ENCODE results near the gene NDUFS4.
"Not testable (repeated sequence)": the region's sequence is repeated elsewhere in the genome, so short reads cannot be mapped to it uniquely, and the experiment has no call there.

NDUFS4 gene

GRCh38 chr5:53543401-53543800, 17.0 kb upstream of the NDUFS4 start:
- Histone ChIP-seq H3K9me2 (replicated peaks; ENCODE audit: insufficient read depth, low read length) (no peaks in the 10 kb centered on the region), H3K4me2 (ENCODE audit: low read depth, low read length, poor library complexity, severe bottlenecking) (no peak overlapping the region), H2AFZ (ENCODE audit: low read depth, low read length, severe bottlenecking) (no peak overlapping the region), H3F3A (ENCODE audit: insufficient read depth) (no peaks in the 10 kb centered on the region), H3K9me3 (ENCODE audit: insufficient read depth, low read length) (no peaks in the 10 kb centered on the region), H3K9ac (ENCODE audit: low read length) (no peak overlapping the region), H4K20me1 (ENCODE audit: low read depth, low read length) (no peaks in the 10 kb centered on the region), H3K27ac (ENCODE audit: low read depth, low read length) (no peak overlapping the region), H3K79me2 (ENCODE audit: insufficient read depth, low read length) (no peaks in the 10 kb centered on the region), H3K36me3 (ENCODE audit: low read length) (no peaks in the 10 kb centered on the region), H3K4me3 (ENCODE audit: insufficient read depth, low read length, poor library complexity, severe bottlenecking) (no peak overlapping the region), H3K27me3 (ENCODE audit: low read length) (no peaks in the 10 kb centered on the region)
- TF ChIP-seq EZH2phosphoT487 (conservative IDR thresholded peaks at IDR 0.05; ENCODE audit: low read length) (no peak), CTCF (IDR thresholded peaks at IDR 0.05; ENCODE audit: insufficient read depth, low read length, poor library complexity, severe bottlenecking) (no peak)

- Histone ChIP-seq H3K27ac (ENCODE audit: low read depth, low read length) (no peak overlapping the region), H3F3A (ENCODE audit: insufficient read depth) (no peaks in the 10 kb centered on the region), H3K9me2 (replicated peaks; ENCODE audit: insufficient read depth, low read length) (no peaks in the 10 kb centered on the region), H3K36me3 (ENCODE audit: low read length) (no peaks in the 10 kb centered on the region), H3K79me2 (ENCODE audit: insufficient read depth, low read length) (no peaks in the 10 kb centered on the region), H3K4me2 (ENCODE audit: low read depth, low read length, poor library complexity, severe bottlenecking) (no peak overlapping the region), H3K27me3 (ENCODE audit: low read length) (no peaks in the 10 kb centered on the region), H3K9me3 (ENCODE audit: insufficient read depth, low read length) (no peaks in the 10 kb centered on the region), H3K9ac (ENCODE audit: low read length) (no peak overlapping the region), H2AFZ (ENCODE audit: low read depth, low read length, severe bottlenecking) (no peak overlapping the region), H4K20me1 (ENCODE audit: low read depth, low read length) (no peaks in the 10 kb centered on the region), H3K4me3 (ENCODE audit: insufficient read depth, low read length, poor library complexity, severe bottlenecking) (no peak overlapping the region)
- no peak for TF ChIP-seq EZH2phosphoT487 (conservative IDR thresholded peaks at IDR 0.05; ENCODE audit: low read length)
- no peak for TF ChIP-seq CTCF (IDR thresholded peaks at IDR 0.05; ENCODE audit: insufficient read depth, low read length, poor library complexity, severe bottlenecking)
Measured at GRCh38 chr5:53545744-53546143, 14.7 kb upstream of the NDUFS4 start.

GRCh38 chr5:53547226-53547625, 13.2 kb upstream of the NDUFS4 start:
- Histone ChIP-seq H4K20me1 (ENCODE audit: low read depth, low read length) (no peaks in the 10 kb centered on the region), H2AFZ (ENCODE audit: low read depth, low read length, severe bottlenecking) (no peak overlapping the region), H3K79me2 (ENCODE audit: insufficient read depth, low read length) (no peaks in the 10 kb centered on the region), H3K27ac (ENCODE audit: low read depth, low read length) (no peak overlapping the region), H3K27me3 (ENCODE audit: low read length) (no peaks in the 10 kb centered on the region), H3K36me3 (ENCODE audit: low read length) (no peaks in the 10 kb centered on the region), H3K9me2 (replicated peaks; ENCODE audit: insufficient read depth, low read length) (no peaks in the 10 kb centered on the region), H3K9me3 (ENCODE audit: insufficient read depth, low read length) (no peaks in the 10 kb centered on the region), H3K9ac (ENCODE audit: low read length) (no peak overlapping the region), H3F3A (ENCODE audit: insufficient read depth) (no peaks in the 10 kb centered on the region), H3K4me2 (ENCODE audit: low read depth, low read length, poor library complexity, severe bottlenecking) (no peak overlapping the region), H3K4me3 (ENCODE audit: insufficient read depth, low read length, poor library complexity, severe bottlenecking) (no peak overlapping the region)
- no peak for TF ChIP-seq CTCF (IDR thresholded peaks at IDR 0.05; ENCODE audit: insufficient read depth, low read length, poor library complexity, severe bottlenecking)
- TF ChIP-seq EZH2phosphoT487 (conservative IDR thresholded peaks at IDR 0.05; ENCODE audit: low read length) = no peak

GRCh38 chr5:53548501-53548900, 11.9 kb upstream of the NDUFS4 start:
- H3K4me2 ChIP-seq (ENCODE audit: low read depth, low read length, poor library complexity, severe bottlenecking); H3K36me3 ChIP-seq (ENCODE audit: low read length); H4K20me1 ChIP-seq (ENCODE audit: low read depth, low read length); H2AFZ ChIP-seq (ENCODE audit: low read depth, low read length, severe bottlenecking); H3K27me3 ChIP-seq (ENCODE audit: low read length); H3K27ac ChIP-seq (ENCODE audit: low read depth, low read length); H3K79me2 ChIP-seq (ENCODE audit: insufficient read depth, low read length); H3F3A ChIP-seq (ENCODE audit: insufficient read depth); H3K9ac ChIP-seq (ENCODE audit: low read length); H3K4me3 ChIP-seq (ENCODE audit: insufficient read depth, low read length, poor library complexity, severe bottlenecking); H3K9me2 ChIP-seq (replicated peaks; ENCODE audit: insufficient read depth, low read length); H3K9me3 ChIP-seq (ENCODE audit: insufficient read depth, low read length): not testable (repeated sequence)
